Naive thymus-derived CD4-positive, alpha-beta T cell (primary cell): Measurements from ENCODE around the gene TMEM198. TPM values are rescaled to one million over a fixed set of nuclear protein-coding genes. Genes with fewer than 3 reads are reported as not detected.

Source experiments
- ATAC-seq: fragments of 150-1000 bp; cut with Tn5 transposase; 2 replicates; pipeline ENCODE4 v1.10.0; 2021; ENCODE audit warnings: mild to moderate bottlenecking, moderate library complexity
- CTCF ChIA-PET: fragments of 350-600 bp; sonication (Branson Sonifier 250); formaldehyde crosslinking; loops from one replicate; lab custom pipeline; 2021; ENCODE audit warnings: antibody characterized with exemption; lab: Charles Lee
- POLR2A ChIA-PET: fragments of 350-600 bp; sonication (Branson Sonifier 250); formaldehyde crosslinking; loops from one replicate; lab custom pipeline; 2021; ENCODE audit warnings: antibody characterized with exemption, inconsistent platforms; lab: Charles Lee
- DNase-seq, 9 donors: peaks; one replicate each; pipeline versions ENCODE4 v3.0.0 to v3.0.0-alpha.2; 2020 to 2022; ENCODE audit warnings: mixed read lengths in 1 of 9
- H3K27ac ChIP-seq: one replicate; pipeline ENCODE4 v1.7.0; 2013; ENCODE audit warnings: mild to moderate bottlenecking, low read depth, low read length, moderate library complexity
- H3K27me3 ChIP-seq, 2 donors: one replicate each; pipeline ENCODE4 v1.7.0; 2013; ENCODE audit warnings: low read length in 2 of 2, mild to moderate bottlenecking in 2 of 2, moderate library complexity in 2 of 2; ENCODE audit not compliant: control insufficient read depth in 2 of 2, insufficient read depth in 2 of 2
- H3K36me3 ChIP-seq, 3 experiments: 1 replicate in 2 of 3; 2 replicates in 1 of 3; pipeline ENCODE4 v1.7.0; 2013; ENCODE audit warnings: low read length in 3 of 3, mild to moderate bottlenecking in 3 of 3, moderate library complexity in 1 of 3; ENCODE audit not compliant: insufficient read depth in 3 of 3, control insufficient read depth in 2 of 3
- H3K4me1 ChIP-seq, 2 donors: one replicate each; pipeline ENCODE4 v1.7.0; 2013; ENCODE audit warnings: low read length in 2 of 2, mild to moderate bottlenecking in 2 of 2, moderate library complexity in 1 of 2; ENCODE audit not compliant: control insufficient read depth in 2 of 2, insufficient read depth in 2 of 2
- H3K4me3 ChIP-seq: 2 replicates; pipeline ENCODE4 v1.7.0; 2013; ENCODE audit warnings: mild to moderate bottlenecking, low read length
- H3K9me3 ChIP-seq, 3 experiments: 1 replicate in 2 of 3; 2 replicates in 1 of 3; pipeline ENCODE4 v1.7.0; 2013; ENCODE audit warnings: low read length in 3 of 3; ENCODE audit not compliant: control insufficient read depth in 2 of 3
- H3K27ac Mint-ChIP-seq, 9 donors: one replicate each; pipeline ENCODE4 v1.8.0; 2020 to 2022; ENCODE audit warnings: mixed read lengths in 9 of 9, mild to moderate bottlenecking in 8 of 9, moderate library complexity in 5 of 9, inconsistent platforms in 2 of 9
- H3K27me3 Mint-ChIP-seq, 5 donors: one replicate each; pipeline ENCODE4 v1.8.0; 2021 to 2022; ENCODE audit warnings: mixed read lengths in 5 of 5, mild to moderate bottlenecking in 1 of 5
- H3K36me3 Mint-ChIP-seq, 5 donors: one replicate each; pipeline ENCODE4 v1.8.0; 2020 to 2022; ENCODE audit warnings: mixed read lengths in 5 of 5, mild to moderate bottlenecking in 3 of 5, inconsistent platforms in 1 of 5
- H3K4me1 Mint-ChIP-seq, 7 donors: one replicate each; pipeline ENCODE4 v1.8.0; 2020 to 2022; ENCODE audit warnings: mixed read lengths in 7 of 7, mild to moderate bottlenecking in 3 of 7, inconsistent platforms in 1 of 7
- H3K4me3 Mint-ChIP-seq, 10 donors: one replicate each; pipeline ENCODE4 v1.8.0; 2020 to 2022; ENCODE audit warnings: mild to moderate bottlenecking in 10 of 10, mixed read lengths in 10 of 10, moderate library complexity in 6 of 10, inconsistent platforms in 2 of 10
- H3K9me3 Mint-ChIP-seq, 11 donors: one replicate each; pipeline ENCODE4 v1.8.0; 2020 to 2022; ENCODE audit warnings: mixed read lengths in 11 of 11, mild to moderate bottlenecking in 4 of 11, inconsistent platforms in 1 of 11, moderate library complexity in 1 of 11
- intact Hi-C, 2 donors: fragments of 100-400 bp; cut with micrococcal nuclease; formaldehyde crosslinking; loops; one replicate each; pipeline ENCODE4 v1.15.1; 2023
- polyA plus RNA-seq, 2 donors: library from polyadenylated mRNA; unstranded; fragments of 300-500 nt; fragmentation: Illumina TruSeq; gene quantifications; one replicate each; pipeline ENCODE4 v1.2.3, GENCODE V29; 2021
- total RNA-seq, 6 experiments: library from RNA in 5 of 6; stranded (reverse) in 5 of 6; gene quantifications; 1 replicate in 5 of 6; 2 replicates in 1 of 6; pipeline ENCODE4 v1.2.3 and lab custom pipeline; 2021 to 2026

The TMEM198 gene
- total and polyA plus RNA-seq, 7 experiments from 2014 or later: 0.45 to 0.69 (median 0.50) TPM; not detected in 3

DNA sequence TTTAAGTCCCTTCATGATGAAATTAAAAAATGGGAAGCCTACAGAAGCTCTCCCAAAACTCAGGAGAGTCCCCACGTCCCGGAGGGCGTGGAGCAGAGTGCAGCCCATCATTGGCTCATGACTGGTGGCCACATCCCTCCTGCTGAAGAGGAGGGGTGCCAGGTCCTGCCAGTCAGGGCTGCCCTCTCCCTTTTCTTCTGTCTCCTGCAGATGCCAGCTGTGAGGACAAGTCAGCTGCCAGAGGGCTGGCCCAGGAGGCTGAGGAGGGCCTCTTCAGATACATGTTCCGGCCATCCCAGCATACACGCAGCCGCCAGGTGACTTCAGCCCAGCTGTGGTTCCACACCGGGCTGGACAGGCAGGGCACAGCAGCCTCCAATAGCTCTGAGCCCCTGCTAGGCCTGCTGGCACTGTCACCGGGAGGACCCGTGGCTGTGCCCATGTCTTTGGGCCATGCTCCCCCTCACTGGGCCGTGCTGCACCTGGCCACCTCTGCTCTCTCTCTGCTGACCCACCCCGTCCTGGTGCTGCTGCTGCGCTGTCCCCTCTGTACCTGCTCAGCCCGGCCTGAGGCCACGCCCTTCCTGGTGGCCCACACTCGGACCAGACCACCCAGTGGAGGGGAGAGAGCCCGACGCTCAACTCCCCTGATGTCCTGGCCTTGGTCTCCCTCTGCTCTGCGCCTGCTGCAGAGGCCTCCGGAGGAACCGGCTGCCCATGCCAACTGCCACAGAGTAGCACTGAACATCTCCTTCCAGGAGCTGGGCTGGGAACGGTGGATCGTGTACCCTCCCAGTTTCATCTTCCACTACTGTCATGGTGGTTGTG, 30.9 kb downstream of the TMEM198 start:
- H3K36me3 ChIP-seq: no peaks in the 10 kb centered on the region
- DNase-seq (no peak), ATAC-seq (no peak)
- Mint-ChIP-seq H3K4me1 (peaks cover 0 to 7% (median 0%) of the 10 kb centered on the region in 7 donors), H3K27ac (no peak overlapping the region), H3K9me3 (no peaks in the 10 kb centered on the region), H3K4me3 (no peak overlapping the region), H3K27me3 (peaks cover 21 to 55% (median 37%) of the 10 kb centered on the region in 5 donors), H3K36me3 (no peaks in the 10 kb centered on the region)
- H3K4me3 ChIP-seq: no peak overlapping the region
- peaks cover 0 to 10% of the 10 kb centered on the region in 2 donors for H3K27me3 ChIP-seq
- intact Hi-C loops: no loop called here
- CTCF ChIA-PET: interaction anchor here (0.7 kb wide), 1 partner anchor 22 kb away, joined by 3 read pairs; no protein-coding TSS in a partner anchor
- POLR2A ChIA-PET: no interaction called here
- no peaks in the 10 kb centered on the region for H3K4me1 ChIP-seq
- H3K27ac ChIP-seq: no peak overlapping the region
- no peaks in the 10 kb centered on the region for H3K9me3 ChIP-seq

DNA sequence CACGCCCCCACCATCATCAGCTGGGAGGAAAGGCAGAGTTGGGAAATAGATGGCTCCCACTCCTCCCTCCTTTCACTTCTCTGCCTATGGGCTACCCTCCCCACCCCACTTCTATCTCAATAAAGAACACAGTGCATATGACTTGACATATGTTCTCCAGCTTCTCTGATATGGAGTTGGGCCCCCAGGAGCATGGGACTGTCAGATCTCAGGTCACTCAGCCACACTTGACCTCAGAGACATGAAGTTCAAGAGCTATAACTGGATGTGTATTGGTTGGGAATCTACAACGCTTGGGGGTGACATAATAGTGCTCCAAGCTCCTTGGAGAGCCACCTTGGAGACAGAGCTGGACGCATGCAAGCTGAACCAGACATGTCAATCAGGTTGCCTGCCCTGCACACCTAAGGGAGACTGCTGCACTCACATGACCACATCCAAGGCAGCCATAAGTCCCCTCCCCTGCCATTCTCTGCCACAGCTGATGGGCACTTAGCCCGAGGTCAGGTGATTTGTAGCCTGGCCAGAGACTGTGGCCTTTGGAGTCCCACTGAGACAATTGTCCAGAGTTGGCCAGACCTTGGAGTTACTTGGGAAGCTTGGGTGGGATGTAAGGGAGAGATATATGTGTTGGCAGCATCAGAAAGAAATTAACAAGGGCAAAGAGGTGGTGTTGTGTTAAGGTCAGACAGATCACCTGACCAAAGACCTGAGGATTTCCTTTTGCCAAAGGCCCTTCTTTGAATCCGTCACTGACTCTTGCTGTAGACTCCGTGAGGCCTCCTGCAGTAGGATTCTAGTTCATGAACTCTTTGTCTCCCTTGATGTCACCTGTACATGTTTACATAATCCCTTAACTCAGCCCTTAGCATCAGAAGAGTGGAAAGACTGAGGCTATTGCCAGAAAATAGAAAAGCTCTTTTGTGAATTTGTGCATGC, 32.0 kb downstream of the TMEM198 start:
- Histone ChIP-seq H3K4me1 (no peaks in the 10 kb centered on the region), H3K4me3 (no peak overlapping the region), H3K27ac (no peak overlapping the region), H3K27me3 (peaks cover 0 to 5% of the 10 kb centered on the region in 2 donors), H3K36me3 (no peaks in the 10 kb centered on the region), H3K9me3 (no peaks in the 10 kb centered on the region)
- no peak overlapping the region for H3K4me3 Mint-ChIP-seq
- CTCF ChIA-PET: no interaction called here
- H3K27ac Mint-ChIP-seq: no peak overlapping the region
- ATAC-seq (no peak), DNase-seq (no peak)
- no peaks in the 10 kb centered on the region for H3K36me3 Mint-ChIP-seq
- peaks cover 0 to 7% (median 0%) of the 10 kb centered on the region in 7 donors for H3K4me1 Mint-ChIP-seq
- POLR2A ChIA-PET: no interaction called here
- H3K9me3 Mint-ChIP-seq: no peaks in the 10 kb centered on the region
- peaks cover 21 to 53% (median 34%) of the 10 kb centered on the region in 5 donors for H3K27me3 Mint-ChIP-seq
- intact Hi-C loops: no loop called here

DNA sequence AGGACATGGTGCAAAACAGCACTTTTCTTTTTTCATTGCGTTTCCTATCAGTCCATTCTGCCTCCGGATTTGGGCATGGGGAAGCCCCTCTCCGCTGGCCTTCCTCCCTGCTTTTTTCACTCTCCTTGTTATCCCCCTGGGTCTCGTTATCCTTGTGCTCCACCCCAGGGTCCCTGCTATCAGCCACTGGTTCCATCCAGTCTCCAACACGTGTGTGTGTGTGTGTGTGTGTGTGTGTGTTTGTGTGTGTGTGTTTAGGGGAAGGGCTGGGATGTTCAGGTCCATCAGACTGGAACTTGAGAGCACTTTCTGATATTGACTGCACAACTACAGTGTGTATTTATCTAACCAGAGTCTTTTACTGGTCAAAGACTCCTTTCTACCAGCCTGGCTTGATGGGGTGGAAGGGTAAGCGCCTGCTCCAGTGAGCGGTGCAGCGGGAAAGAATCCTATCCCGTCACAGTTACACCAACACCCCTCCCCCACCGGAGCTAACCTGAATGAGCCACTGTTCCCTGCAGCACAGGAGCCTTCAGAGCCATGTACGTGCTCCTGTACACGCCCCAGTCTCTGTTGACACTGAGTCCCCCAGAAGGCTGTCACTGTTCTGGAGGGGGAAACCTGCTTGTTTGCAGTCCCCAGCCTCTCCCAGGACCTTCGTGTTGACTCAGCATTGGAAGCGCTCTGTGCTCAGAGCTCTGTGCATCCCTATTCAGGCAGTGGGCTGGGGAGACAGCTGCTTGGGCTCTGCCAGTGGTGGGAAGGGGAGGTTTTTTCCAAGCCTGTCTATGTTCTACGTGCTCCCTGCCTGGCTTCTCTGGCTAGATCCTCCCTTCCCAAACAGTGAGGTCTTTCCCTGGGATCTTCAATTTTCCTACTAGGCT, 32.9 kb downstream of the TMEM198 start:
- ChIA-PET POLR2A (no interaction called here), CTCF (no interaction called here)
- no peak for ATAC-seq
- no peak overlapping the region for H3K27ac Mint-ChIP-seq
- peaks cover 18 to 51% (median 31%) of the 10 kb centered on the region in 5 donors for H3K27me3 Mint-ChIP-seq
- Histone ChIP-seq H3K27ac (no peak overlapping the region), H3K4me1 (no peaks in the 10 kb centered on the region), H3K36me3 (no peaks in the 10 kb centered on the region), H3K27me3 (peaks cover 0 to 1% of the 10 kb centered on the region in 2 donors), H3K4me3 (no peak overlapping the region), H3K9me3 (no peaks in the 10 kb centered on the region)
- no peak for DNase-seq
- no peaks in the 10 kb centered on the region for H3K9me3 Mint-ChIP-seq
- intact Hi-C loops: no loop called here
- H3K4me3 Mint-ChIP-seq: no peak overlapping the region
- H3K36me3 Mint-ChIP-seq: no peaks in the 10 kb centered on the region
- H3K4me1 Mint-ChIP-seq: peaks cover 0 to 6% (median 0%) of the 10 kb centered on the region in 7 donors

DNA sequence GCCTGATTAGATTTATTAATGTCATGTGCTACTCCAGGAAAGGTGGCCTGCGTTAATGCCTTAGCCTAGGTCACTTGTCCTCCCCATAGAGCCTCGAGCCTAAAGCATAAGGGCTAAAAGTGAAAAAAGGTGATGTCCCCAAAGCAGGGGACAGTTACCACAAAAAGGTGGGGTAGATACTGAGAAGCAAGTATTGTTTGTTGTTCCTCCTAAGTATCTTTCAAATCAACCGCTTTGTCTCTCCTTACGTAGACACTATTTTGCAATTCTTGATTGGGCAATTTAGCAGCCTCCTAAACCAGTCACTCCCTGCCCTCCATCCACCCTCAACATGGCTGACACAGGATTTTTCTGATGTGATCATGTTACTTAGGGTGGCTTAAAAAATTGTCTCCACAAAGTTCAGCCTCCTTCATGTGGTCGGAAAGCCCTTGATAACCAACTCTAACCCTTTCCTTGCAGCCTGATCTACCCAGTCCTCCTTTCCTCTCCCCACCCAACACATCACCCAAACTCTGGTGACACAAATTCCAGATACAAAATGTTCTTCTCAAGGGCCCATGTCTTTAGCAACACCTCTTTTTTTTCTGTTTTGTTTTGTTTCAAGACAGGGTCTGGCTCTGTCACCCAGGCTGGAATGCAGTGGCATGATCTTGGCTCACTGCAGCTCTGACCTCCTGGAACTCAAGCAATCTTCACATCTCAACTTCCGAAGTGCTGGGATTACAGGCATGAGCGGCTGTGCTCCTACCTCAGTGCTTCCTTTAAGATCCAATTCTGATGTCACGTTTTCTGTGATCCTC, 35.2 kb downstream of the TMEM198 start:
- no peaks in the 10 kb centered on the region for H3K9me3 Mint-ChIP-seq
- H3K4me1 ChIP-seq: no peaks in the 10 kb centered on the region
- peak; percentile 67 for ATAC-seq
- POLR2A ChIA-PET: no interaction called here
- intact Hi-C loops: no loop called here
- H3K9me3 ChIP-seq: no peaks in the 10 kb centered on the region
- DNase-seq: no peak
- no peak overlapping the region for H3K4me3 ChIP-seq
- no peaks in the 10 kb centered on the region for H3K36me3 ChIP-seq
- no peak overlapping the region for H3K27ac Mint-ChIP-seq
- no peak overlapping the region for H3K27ac ChIP-seq
- H3K36me3 Mint-ChIP-seq: no peaks in the 10 kb centered on the region
- peaks cover 9 to 33% (median 18%) of the 10 kb centered on the region in 5 donors for H3K27me3 Mint-ChIP-seq
- H3K4me1 Mint-ChIP-seq: peaks cover 0 to 3% (median 0%) of the 10 kb centered on the region in 7 donors
- no peak overlapping the region for H3K4me3 Mint-ChIP-seq
- no peaks in the 10 kb centered on the region for H3K27me3 ChIP-seq
- CTCF ChIA-PET: no interaction called here

DNA sequence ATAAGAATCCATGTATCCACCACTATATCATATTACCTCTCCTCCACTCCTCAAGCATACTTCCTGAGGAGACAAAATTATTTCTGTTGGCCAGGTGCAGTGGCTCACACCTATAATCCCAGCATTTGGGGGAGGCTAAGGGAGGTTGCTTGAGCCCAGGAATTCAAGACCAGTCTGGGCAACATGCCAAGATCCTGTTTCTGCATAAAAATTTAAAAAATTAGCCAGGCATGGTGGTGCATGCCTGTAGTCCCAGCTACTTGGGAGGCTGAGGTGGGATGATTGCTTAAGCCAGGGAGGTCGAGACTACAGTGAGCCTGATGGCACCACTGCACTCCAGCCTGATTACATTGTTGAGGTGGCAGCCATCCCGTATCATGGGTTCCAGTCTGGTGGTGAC, 37.5 kb downstream of the TMEM198 start:
- no peak overlapping the region for H3K4me3 Mint-ChIP-seq
- Histone ChIP-seq H3K4me3 (no peak overlapping the region), H3K4me1 (no peaks in the 10 kb centered on the region), H3K27ac (no peak overlapping the region), H3K9me3 (no peaks in the 10 kb centered on the region), H3K27me3 (no peaks in the 10 kb centered on the region), H3K36me3 (no peaks in the 10 kb centered on the region)
- DNase-seq (no peak), ATAC-seq (no peak)
- H3K36me3 Mint-ChIP-seq: no peaks in the 10 kb centered on the region
- H3K27ac Mint-ChIP-seq: no peak overlapping the region
- ChIA-PET CTCF (no interaction called here), POLR2A (no interaction called here)
- no peaks in the 10 kb centered on the region for H3K9me3 Mint-ChIP-seq
- peaks cover 0 to 1% (median 0%) of the 10 kb centered on the region in 7 donors for H3K4me1 Mint-ChIP-seq
- peaks cover 6 to 25% (median 12%) of the 10 kb centered on the region in 5 donors for H3K27me3 Mint-ChIP-seq
- intact Hi-C loops: no loop called here
